K562 (cell line): ENCODE results near the gene PTPRE. TPM values are rescaled to one million over a fixed set of nuclear protein-coding genes. Genes with fewer than 3 reads are reported as not detected.

ENCODE experiments used
- ATAC-seq: fragments of 200-7000 bp; cut with Tn5 transposase; 3 replicates; pipeline ENCODE4 v1.9.1; 2020; ENCODE audit warnings: moderate library complexity
- BruUV-seq: library from RNA; stranded (reverse); fragments of 400-500 nt; replicated peaks from 2 replicates; lab custom pipeline; 2021; lab: Mats Ljungman, UMichigan
- CTCF ChIA-PET: fragments of 300-600 bp; formaldehyde crosslinking; extraction: SDS; loops from one replicate; lab custom pipeline; 2021; ENCODE audit warnings: low intra/inter-chr PET ratio; lab: Yijun Ruan, JAX
- POLR2A ChIA-PET: fragments of 300-600, 350-650 bp; sonication (Branson Sonifier 250); formaldehyde crosslinking; extraction: SDS; loops from one replicate; lab custom pipeline; 2021; ENCODE audit warnings: antibody characterized with exemption, inconsistent platforms; lab: Yijun Ruan, JAX
- DNase-seq, 4 experiments: peaks; one replicate each; pipeline versions ENCODE4 v3.0.0 to v3.0.0-alpha.2; 2011 to 2018; ENCODE audit warnings: low spot score in 3 of 4, mixed read lengths in 3 of 4; ENCODE audit errors: extremely low read depth in 1 of 4
- FAIRE-seq: peaks from 2 replicates; lab custom pipeline; 2011; peaks lifted over from hg19 to GRCh38; lab: Jason Lieb, UNC
- H2AFZ ChIP-seq: 2 replicates; pipeline ENCODE4 v1.6.0; 2011; ENCODE audit warnings: low read depth, low read length, control low read depth, inconsistent platforms
- H3K27ac ChIP-seq: fragments of 200-600 bp; 3 replicates; pipeline ENCODE4 v1.8.0; 2011; ENCODE audit warnings: low read depth, mild to moderate bottlenecking, control low read depth, inconsistent platforms, low read length, moderate library complexity, mixed read lengths; ENCODE audit errors: extremely low read depth
- H3K27me3 ChIP-seq, 2 experiments: fragments of 300-600 bp in 1 of 2; 2 replicates in 1 of 2; 3 replicates in 1 of 2; pipeline versions ENCODE4 v1.6.0 to v1.8.0; 2011; ENCODE audit warnings: inconsistent platforms in 2 of 2, low read length in 2 of 2, mild to moderate bottlenecking in 1 of 2, mixed read lengths in 1 of 2, moderate library complexity in 1 of 2; ENCODE audit not compliant: control insufficient read depth in 2 of 2, insufficient read depth in 2 of 2
- H3K36me3 ChIP-seq: fragments of 300-600 bp; 3 replicates; pipeline ENCODE4 v1.8.0; 2011; ENCODE audit warnings: mild to moderate bottlenecking, low read length, inconsistent platforms; ENCODE audit not compliant: control insufficient read depth, insufficient read depth
- H3K4me1 ChIP-seq, 2 experiments: fragments of 200-600 bp in 1 of 2; replicated peaks in 1 of 2; 2 replicates in 1 of 2; 3 replicates in 1 of 2; pipeline versions ENCODE4 v1.5.1 to v1.8.0; 2011; ENCODE audit warnings: inconsistent platforms in 2 of 2, low read length in 2 of 2, mild to moderate bottlenecking in 1 of 2, mixed read lengths in 1 of 2, moderate library complexity in 1 of 2; ENCODE audit not compliant: control insufficient read depth in 2 of 2, insufficient read depth in 2 of 2
- H3K4me2 ChIP-seq: 2 replicates; pipeline ENCODE4 v1.6.1; 2011; ENCODE audit warnings: low read length, control low read depth, inconsistent platforms, mixed read lengths; ENCODE audit not compliant: insufficient read depth
- H3K4me3 ChIP-seq: fragments of 200-600 bp; sonication (generic), shearing (Covaris generic); 2 replicates; pipeline ENCODE4 v1.5.1; 2016; ENCODE audit warnings: control low read depth, inconsistent platforms
- H3K79me2 ChIP-seq: fragments of 200-600 bp; 3 replicates; pipeline ENCODE4 v1.8.0; 2011; ENCODE audit warnings: low read length, inconsistent platforms; ENCODE audit not compliant: control insufficient read depth, insufficient read depth
- H3K9ac ChIP-seq, 2 experiments: 2 replicates each; pipeline versions ENCODE4 v1.6.0 to v1.6.1; 2011; ENCODE audit warnings: low read depth in 2 of 2, low read length in 2 of 2, control low read depth in 1 of 2, inconsistent platforms in 1 of 2, mild to moderate bottlenecking in 1 of 2, mixed read lengths in 1 of 2; ENCODE audit not compliant: insufficient read depth in 1 of 2
- H3K9me1 ChIP-seq: one replicate; pipeline ENCODE4 v1.6.0; 2011; ENCODE audit warnings: inconsistent platforms, mild to moderate bottlenecking, low read length, moderate library complexity; ENCODE audit not compliant: control insufficient read depth, insufficient read depth
- H3K9me3 ChIP-seq: replicated peaks from 2 replicates; pipeline ENCODE4 v1.5.1; 2011; ENCODE audit warnings: low read depth, low read length, inconsistent platforms; ENCODE audit not compliant: control insufficient read depth, insufficient read depth
- H4K20me1 ChIP-seq: replicated peaks from 2 replicates; pipeline ENCODE4 v1.6.1; 2011; ENCODE audit warnings: low read length, inconsistent platforms, mixed read lengths; ENCODE audit not compliant: control insufficient read depth, insufficient read depth
- CBX5 ChIP-seq: IDR thresholded peaks from 2 replicates; pipeline ENCODE4 v1.6.1; 2014; ENCODE audit warnings: low read depth, borderline replicate concordance
- CEBPG ChIP-seq, 3 experiments: fragments of 200-800 bp in 1 of 3; sonication (Bioruptor generic) in 1 of 3; sonication (generic) in 1 of 3; formaldehyde crosslinking in 1 of 3; IDR thresholded peaks in 2 of 3; conservative IDR thresholded peaks in 1 of 3; 2 replicates each; pipeline versions ENCODE4 v1.6.1 to v1.8.0; 2016 to 2022; ENCODE audit warnings: missing compliant biosample characterization in 2 of 3, missing genetic modification characterization in 2 of 3, mild to moderate bottlenecking in 1 of 3, missing genetic modification reagents in 1 of 3
- GATAD2A ChIP-seq: fragments of 450-650 bp; IDR thresholded peaks from 2 replicates; pipeline ENCODE4 v1.6.1; 2017
- KAT2B ChIP-seq: IDR thresholded peaks from one replicate; pipeline ENCODE4 v1.6.1; 2012; ENCODE audit warnings: low read depth, mild to moderate bottlenecking, control low read depth, inconsistent platforms, low read length, moderate library complexity
- KDM4B ChIP-seq, 2 experiments: fragments of 450-650 bp in 1 of 2; sonication (generic) in 1 of 2; IDR thresholded peaks; 2 replicates each; pipeline ENCODE4 v1.6.1; 2016 to 2017; ENCODE audit warnings: borderline replicate concordance in 2 of 2, antibody characterized with exemption in 1 of 2, low read depth in 1 of 2, mild to moderate bottlenecking in 1 of 2
- MAFG ChIP-seq: fragments of 450-650 bp; conservative IDR thresholded peaks from 2 replicates; pipeline ENCODE4 v1.6.1; 2016; ENCODE audit warnings: missing genetic modification characterization, missing compliant biosample characterization
- MED1 ChIP-seq: sonication (generic); formaldehyde crosslinking; IDR thresholded peaks from 2 replicates; pipeline ENCODE4 v1.8.1; 2023; ENCODE audit warnings: missing genetic modification reagents, borderline replicate concordance
- PML ChIP-seq: IDR thresholded peaks from 2 replicates; pipeline ENCODE4 v1.6.1; 2012; ENCODE audit warnings: low read length, inconsistent platforms
- SMC3 ChIP-seq: conservative IDR thresholded peaks from 2 replicates; pipeline ENCODE4 v1.6.1; 2011; ENCODE audit warnings: low read depth, low read length, improper control_type of control experiment; ENCODE audit not compliant: insufficient read depth
- TEAD4 ChIP-seq, 2 experiments: sonication (generic) in 1 of 2; formaldehyde crosslinking in 1 of 2; IDR thresholded peaks; 2 replicates each; pipeline versions ENCODE4 v1.6.1 to v1.8.0; 2012 to 2022; ENCODE audit warnings: borderline replicate concordance in 1 of 2, inconsistent platforms in 1 of 2, low read length in 1 of 2, mild to moderate bottlenecking in 1 of 2, missing genetic modification reagents in 1 of 2
- TRIM24 ChIP-seq, 2 experiments: fragments of 450-650 bp; IDR thresholded peaks; 2 replicates each; pipeline ENCODE4 v1.6.1; 2016
- ZNF717 ChIP-seq: fragments of 250-450 bp; sonication (Bioruptor Pico); IDR thresholded peaks from 2 replicates; pipeline ENCODE4 v1.5.0; 2021
- WGBS: fragments of 100-300 bp; shearing (Covaris generic); methylation state at CpG from one replicate; pipeline ENCODE4 v1.1.6; 2016; ENCODE audit warnings: low coverage, mixed read lengths; ENCODE audit not compliant: insufficient coverage; ENCODE audit errors: missing lambda C conversion rate; 5-methylcytosine and 5-hydroxymethylcytosine counted together
- in situ Hi-C: fragments of 300-500 bp; cut with MboI; formaldehyde crosslinking; loops from 4 replicates; pipeline ENCODE4 v1.15.0; 2018; ENCODE audit warnings: inconsistent platforms, mixed read lengths
- intact Hi-C: fragments of 100-400 bp; cut with micrococcal nuclease; formaldehyde crosslinking; loops from 2 replicates; pipeline ENCODE4 v1.14.2; 2022
- polyA plus RNA-seq, 8 experiments: library from polyadenylated mRNA; depleted of rRNA in 4 of 8; stranded (reverse) in 5 of 8; unstranded in 3 of 8; fragments of >200 nt; fragmentation: Nextera tagmentation in 2 of 8; fragmentation: Illumina TruSeq in 1 of 8; extraction: Ambion mirVana in 2 of 8; extraction: Trizol in 1 of 8; gene quantifications; 2 replicates each; pipeline versions ENCODE4 v1.2.1 to v1.2.3, GENCODE V29; 2011 to 2014; ENCODE audit warnings: inconsistent platforms in 1 of 8, missing spikeins in 1 of 8
- total RNA-seq, 7 experiments: library from RNA; depleted of rRNA in 6 of 7; stranded (reverse); fragments of >200 nt in 6 of 7; fragmentation: Illumina TruSeq in 2 of 7; extraction: Trizol in 2 of 7; gene quantifications; 2 replicates each; pipeline versions ENCODE4 v1.2.1 to v1.2.3, GENCODE V29; 2011 to 2021; ENCODE audit warnings: low replicate concordance in 1 of 7

Gene PTPRE
- total and polyA plus RNA-seq, 9 of the 15 experiments (the other 6 are each of a cell fraction or from before 2014, with no cell fraction given) = 0.01 to 0.13 (median 0.04) TPM; not detected in 4

GRCh38 chr10:127908959-127909267 is 2.0 kb downstream of the PTPRE start:
- no TSS peak for BruUV-seq
- intact Hi-C loops = no loop called here
- H3K9me3 ChIP-seq = no peaks in the 10 kb centered on the region
- no peak overlapping the region for H3K27ac ChIP-seq
- H3K36me3 ChIP-seq = no peaks in the 10 kb centered on the region
- WGBS = 0% methylated on average over 6 of the region's 8 CpGs
- H3K9me1 ChIP-seq = no peaks in the 10 kb centered on the region
- peaks cover 0 to 5% of the 10 kb centered on the region in 2 experiments; a peak in 1 of 5 replicates for H3K4me1 ChIP-seq
- CTCF ChIA-PET = no interaction called here
- H2AFZ ChIP-seq = no peak overlapping the region
- H3K79me2 ChIP-seq = no peaks in the 10 kb centered on the region
- no peak overlapping the region for H3K4me2 ChIP-seq
- no peak overlapping the region for H3K4me3 ChIP-seq
- peaks cover 0 to 5% of the 10 kb centered on the region in 2 experiments; a peak in 1 of 5 replicates for H3K27me3 ChIP-seq
- no peak for DNase-seq
- POLR2A ChIA-PET = no interaction called here
- H3K9ac ChIP-seq = no peak overlapping the region
- in situ Hi-C loops = no loop called here
- TF ChIP-seq ZNF717 (CRISPR knock-in tag) (no peak), MAFG (tag) (no peak), MED1 (no peak), CBX5 (no peak), SMC3 (no peak)
- TF ChIP-seq, all 486 proteins: peak for 0
- no peaks in the 10 kb centered on the region for H4K20me1 ChIP-seq
- no peak for FAIRE-seq
- ATAC-seq = no peak

- no TSS peak for BruUV-seq
- ChIA-PET CTCF (no interaction called here), POLR2A (no interaction called here)
- H3K9ac ChIP-seq = no peak overlapping the region
- H3K27me3 ChIP-seq = peaks cover 0 to 5% of the 10 kb centered on the region in 2 experiments; a peak in 1 of 5 replicates
- TF ChIP-seq TRIM24 (IDR thresholded peaks at IDR 0.05) = no peak
- no peak for TF ChIP-seq KDM4B (IDR thresholded peaks at IDR 0.05; ENCODE audit: borderline replicate concordance in 2 of 2, low read depth in 1 of 2)
- no peak for TF ChIP-seq GATAD2A
- no peak for TF ChIP-seq CEBPG (CRISPR knock-in tag; IDR thresholded peaks at IDR 0.05)
- TF ChIP-seq CEBPG (tag; conservative IDR thresholded peaks at IDR 0.05 in 1 of 2, IDR thresholded peaks at IDR 0.05 in 1 of 2) = no peak
- no peak for TF ChIP-seq TEAD4 (IDR thresholded peaks at IDR 0.05; ENCODE audit: low read length)
- no peak for TF ChIP-seq TEAD4 (CRISPR knock-in tag; IDR thresholded peaks at IDR 0.05; ENCODE audit: borderline replicate concordance)
- TF ChIP-seq KAT2B = no peak
- no peak for TF ChIP-seq PML
- H3K4me2 ChIP-seq = no peak overlapping the region
- no peak for DNase-seq
- H4K20me1 ChIP-seq = no peaks in the 10 kb centered on the region
- no peaks in the 10 kb centered on the region for H3K79me2 ChIP-seq
- no peak for FAIRE-seq
- no peak overlapping the region for H3K4me3 ChIP-seq
- in situ Hi-C loops = no loop called here
- H3K9me1 ChIP-seq = no peaks in the 10 kb centered on the region
- ATAC-seq = no peak
- peaks cover 0 to 5% of the 10 kb centered on the region in 2 experiments; a peak in 1 of 5 replicates for H3K4me1 ChIP-seq
- no peaks in the 10 kb centered on the region for H3K9me3 ChIP-seq
- no peak overlapping the region for H2AFZ ChIP-seq
- intact Hi-C loops = no loop called here
- WGBS = 0% methylated on average over 7 of the region's 7 CpGs
- H3K36me3 ChIP-seq = no peaks in the 10 kb centered on the region
- H3K27ac ChIP-seq = no peak overlapping the region
These were observed 3.0 kb downstream of the PTPRE start for GRCh38 chr10:127909716-127910463.
